MV-4-11 (cell line): ENCODE measurements around the gene SOBP.

ENCODE experiments used
- DNase-seq: peaks from one replicate; lab custom pipeline; 2025; lab: John Stamatoyannopoulos, UW

The SOBP gene

GRCh38 chr6:107587451-107587850 is 97.5 kb downstream of the SOBP start:
- no peak for DNase-seq

DNA sequence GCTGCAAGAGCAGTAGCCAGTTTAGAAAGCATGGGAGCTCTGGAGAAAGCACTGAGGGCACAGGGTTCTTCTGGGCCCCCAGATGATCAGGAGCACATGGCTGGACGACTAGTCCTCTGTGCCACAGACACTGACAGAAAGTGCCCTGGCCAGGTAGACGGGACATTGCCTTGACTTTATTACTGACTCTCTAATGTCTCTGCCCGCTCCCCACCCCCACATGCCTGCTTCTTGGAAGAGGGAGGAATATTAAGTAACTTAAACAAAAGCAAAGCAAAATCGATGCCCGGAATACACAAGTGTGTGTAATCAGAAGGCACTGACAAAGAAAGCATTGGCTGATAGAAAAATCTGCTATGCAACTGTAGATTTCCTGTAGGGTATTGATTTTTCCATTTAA is 99.3 kb downstream of the SOBP start:
- no peak for DNase-seq

DNA sequence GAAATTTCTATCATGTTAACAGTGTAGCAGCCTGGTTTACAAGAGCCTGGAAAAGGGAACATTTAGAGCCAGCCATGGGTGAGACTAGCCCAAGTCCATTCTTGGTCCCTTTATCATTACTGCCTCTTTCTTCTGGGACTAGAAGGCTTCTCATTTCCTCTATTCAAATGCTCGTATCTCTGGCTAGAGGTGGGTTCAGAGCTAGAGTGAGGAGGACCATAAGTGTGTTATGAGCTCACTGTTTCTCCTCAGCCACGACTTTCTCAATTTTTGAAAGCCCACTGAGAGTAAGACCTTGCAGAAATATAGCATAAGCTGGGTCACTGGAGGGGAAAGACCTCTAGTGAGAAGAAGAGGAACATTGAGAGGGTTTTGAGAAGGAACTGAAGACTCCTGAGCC is 100.0 kb downstream of the SOBP start:
- DNase-seq: no peak

DNA sequence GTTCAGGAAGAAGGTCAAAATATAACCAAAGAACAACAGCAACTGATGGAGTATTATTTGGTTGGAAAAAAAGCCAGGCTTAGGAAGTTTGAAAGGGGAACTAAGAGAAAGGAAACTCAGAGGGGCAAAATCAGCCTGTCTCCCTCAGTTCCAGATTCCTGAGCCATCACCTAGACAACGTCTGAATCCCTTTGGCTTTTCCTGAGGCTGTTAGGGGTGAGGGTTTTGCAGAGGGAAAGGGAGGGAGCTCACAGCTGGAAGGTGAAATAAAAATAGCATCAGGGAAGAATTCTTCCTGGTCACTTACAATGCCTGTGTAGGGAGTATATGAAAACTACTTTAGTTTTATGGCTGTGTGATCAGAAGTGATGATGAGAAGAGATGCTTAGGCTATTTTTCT is 100.5 kb downstream of the SOBP start:
- DNase-seq: no peak

DNA sequence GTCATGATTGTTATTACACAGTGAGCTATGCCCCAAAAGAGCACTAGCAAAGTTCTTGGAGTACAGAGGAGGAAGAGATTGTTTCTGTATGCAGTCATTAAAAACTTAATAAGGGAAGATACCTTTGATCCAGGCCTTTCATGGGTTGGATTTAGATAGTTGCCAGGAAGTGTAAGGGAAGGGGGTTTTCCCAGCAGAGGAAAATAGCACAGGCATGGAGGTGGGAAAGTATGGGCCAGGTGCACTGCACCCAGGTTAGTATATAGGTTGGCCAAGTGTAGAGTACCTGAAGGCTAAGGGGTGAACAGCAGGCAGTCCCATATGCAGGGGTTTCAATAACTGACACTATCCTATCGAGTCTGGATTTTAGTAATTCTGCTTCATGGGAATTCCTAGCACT is 101.4 kb downstream of the SOBP start:
- no peak for DNase-seq

- no peak for DNase-seq
Observed at GRCh38 chr6:107592806-107593205, 102.9 kb downstream of the SOBP start.

- DNase-seq: no peak
Observed at GRCh38 chr6:107594736-107595135, 104.8 kb downstream of the SOBP start.

- DNase-seq: no peak
Observed at GRCh38 chr6:107598091-107598490, 108.2 kb downstream of the SOBP start.

DNA sequence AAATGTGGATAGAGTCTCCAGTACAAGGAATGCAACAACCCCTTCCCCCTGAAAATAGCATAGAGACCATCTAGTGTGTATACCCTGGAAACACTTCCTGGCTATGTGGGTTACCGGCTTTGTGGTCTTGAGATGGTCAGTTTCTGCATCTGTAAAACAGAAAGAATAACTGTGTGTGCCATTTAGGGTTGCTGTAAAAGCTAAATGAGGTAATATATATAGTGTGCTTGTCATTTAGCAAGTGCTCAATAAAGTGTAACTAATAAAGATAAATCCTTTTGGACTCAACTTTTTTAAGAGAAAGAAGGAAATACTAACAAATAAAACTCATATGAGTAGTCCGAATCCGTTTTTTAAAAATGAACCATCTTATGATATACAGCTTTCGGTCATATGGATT is 109.1 kb downstream of the SOBP start:
- no peak for DNase-seq

DNA sequence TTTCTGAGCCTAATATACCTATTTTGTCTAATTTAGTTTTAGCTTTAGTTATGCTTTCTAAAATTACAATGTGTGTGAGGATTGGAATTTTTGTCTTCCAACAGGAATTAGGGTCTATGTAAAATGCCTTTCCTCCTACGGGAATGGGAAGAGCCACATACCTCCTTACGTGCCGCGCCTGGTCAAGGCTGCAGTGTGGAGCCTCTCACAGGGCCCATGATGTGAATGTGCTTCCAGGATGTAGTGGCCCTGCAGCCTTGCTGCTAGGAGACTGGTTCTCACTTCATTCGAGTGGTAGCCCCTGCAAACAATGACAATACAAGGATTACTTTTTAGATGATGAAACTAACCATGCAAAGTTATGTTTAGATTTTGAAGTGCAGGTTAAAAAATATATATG is 110.2 kb downstream of the SOBP start:
- no peak for DNase-seq

- no peak for DNase-seq
Observed at GRCh38 chr6:107600936-107601335, 111.0 kb downstream of the SOBP start.

DNA sequence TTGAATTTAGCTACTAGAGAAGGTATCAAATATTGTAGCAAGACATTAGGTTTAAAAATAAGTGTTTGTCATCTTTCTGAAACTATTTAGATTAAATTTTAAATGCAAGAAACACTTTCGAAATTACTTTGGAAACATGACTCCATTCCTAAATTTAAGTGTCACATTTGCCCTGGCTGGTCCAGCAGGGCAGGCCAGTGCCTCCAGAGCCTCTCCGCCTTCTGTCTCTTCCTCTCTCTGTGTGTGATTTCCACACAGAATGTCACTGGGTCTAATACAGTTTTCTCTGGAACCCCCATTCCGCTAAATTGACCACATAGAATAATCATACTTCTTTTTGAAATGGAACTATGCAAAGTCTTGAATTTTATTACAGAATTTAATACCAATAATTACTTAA is 111.5 kb downstream of the SOBP start:
- DNase-seq: no peak

DNA sequence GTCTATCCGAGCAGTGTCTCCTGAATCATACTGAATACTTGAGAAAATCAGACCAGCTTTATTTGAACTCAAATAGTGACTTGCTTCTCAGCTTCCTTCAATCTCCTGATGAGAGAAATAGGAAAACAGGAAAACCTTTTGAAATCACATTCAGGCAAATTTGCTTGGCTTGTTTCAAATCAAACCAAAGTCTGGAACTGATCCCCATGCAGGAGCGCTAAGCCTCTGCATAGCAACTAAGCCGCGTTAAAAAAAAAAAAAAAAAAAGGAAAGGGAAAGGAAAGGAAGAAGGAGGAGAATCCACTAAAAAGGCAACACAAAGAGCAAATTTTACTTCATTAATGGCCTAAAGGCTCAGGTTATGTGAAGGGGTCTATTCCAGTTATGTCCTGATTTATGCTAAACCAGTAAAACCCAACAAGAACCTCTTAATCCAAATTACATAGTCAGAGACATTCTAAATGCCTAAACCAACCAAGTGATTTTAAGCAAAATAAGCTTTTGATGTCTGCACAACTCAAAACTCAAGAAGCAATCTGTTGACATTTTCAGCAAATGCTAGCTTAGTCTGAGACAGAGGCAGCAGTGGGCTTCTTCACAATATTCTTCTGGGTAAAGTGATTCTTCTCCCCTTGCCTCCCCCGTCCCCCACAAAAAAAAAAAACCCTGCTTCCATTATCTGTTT is 112.5 kb downstream of the SOBP start:
- DNase-seq: no peak

DNA sequence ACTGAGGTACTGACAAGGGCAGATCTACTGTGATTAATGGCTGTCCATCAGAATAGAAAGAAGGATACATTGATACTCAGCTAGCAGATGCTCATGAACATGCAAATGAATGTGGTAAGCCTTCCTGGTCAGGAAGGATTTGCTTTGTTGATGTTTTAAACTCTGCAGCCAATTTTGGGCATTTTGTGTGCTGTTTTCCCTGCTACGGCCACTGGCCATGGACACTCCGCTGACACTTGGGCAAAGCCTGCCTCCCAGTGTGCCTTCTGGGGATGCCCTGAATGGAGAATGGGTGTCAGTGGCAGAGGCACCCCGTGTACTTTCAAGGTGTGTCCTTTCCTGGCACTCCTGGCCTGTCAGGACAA is 113.1 kb downstream of the SOBP start:
- DNase-seq: no peak

DNA sequence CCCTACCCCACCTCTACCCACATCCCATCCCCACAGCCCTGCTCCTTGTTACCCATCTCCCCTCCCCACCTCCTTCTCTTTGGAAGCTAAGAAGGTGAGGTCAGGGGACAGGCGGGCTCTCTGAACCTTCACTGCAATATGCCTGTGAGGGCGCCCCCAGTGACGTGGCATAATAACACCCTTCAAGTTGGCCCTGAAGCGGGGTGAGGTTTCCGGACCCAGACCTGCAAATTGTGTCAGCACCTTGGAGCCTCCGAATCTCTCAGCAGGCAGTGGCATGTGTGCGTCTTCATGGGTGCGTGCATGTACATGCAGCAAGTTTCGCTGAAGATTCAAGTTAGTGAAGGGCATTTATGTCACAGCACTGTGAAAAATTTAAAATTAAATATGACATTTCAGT is 114.6 kb downstream of the SOBP start:
- DNase-seq: no peak

DNA sequence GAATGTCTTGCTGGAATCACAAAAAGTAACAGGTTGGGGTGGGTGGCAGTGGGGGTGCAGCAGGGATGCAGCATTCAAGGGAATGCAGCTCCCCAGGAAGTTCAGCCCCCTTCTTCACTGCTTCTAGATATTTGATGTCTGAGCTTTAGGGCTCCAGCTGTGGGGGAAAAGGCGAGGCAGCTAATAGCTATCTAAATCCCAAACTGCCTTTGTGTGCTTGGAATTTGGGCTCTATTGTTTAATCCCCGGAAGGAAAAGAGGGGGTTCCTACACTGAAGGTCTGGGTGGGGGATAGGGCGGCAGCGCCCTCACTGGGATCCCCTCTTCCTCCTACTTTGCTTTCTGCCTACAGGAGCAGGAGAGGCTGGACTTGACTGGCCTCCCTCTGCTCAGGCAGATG is 116.5 kb downstream of the SOBP start:
- no peak for DNase-seq

DNA sequence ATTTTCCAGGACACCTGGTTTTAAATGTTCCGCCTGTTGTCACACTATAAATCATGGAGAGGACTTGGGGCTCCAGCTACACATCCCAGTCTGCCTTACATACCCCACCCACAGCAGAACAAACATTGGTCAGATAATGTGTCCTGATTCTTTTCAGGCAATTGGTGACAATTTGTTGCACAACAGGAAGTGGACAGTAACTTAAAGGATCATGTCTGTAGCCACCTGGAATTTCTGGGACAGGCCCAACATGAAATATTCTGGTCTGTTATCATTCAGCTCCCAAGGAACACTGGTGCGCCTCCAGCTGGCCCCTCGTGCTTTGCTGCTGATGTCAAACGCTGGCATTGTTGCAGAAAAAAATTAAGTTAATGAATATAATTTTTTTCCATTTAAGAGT is 117.2 kb downstream of the SOBP start:
- DNase-seq: no peak

GRCh38 chr6:107611094-107611810 is 121.3 kb downstream of the SOBP start:
- no peak for DNase-seq

GRCh38 chr6:107612762-107613415 is 123.0 kb downstream of the SOBP start:
- no peak for DNase-seq

DNA sequence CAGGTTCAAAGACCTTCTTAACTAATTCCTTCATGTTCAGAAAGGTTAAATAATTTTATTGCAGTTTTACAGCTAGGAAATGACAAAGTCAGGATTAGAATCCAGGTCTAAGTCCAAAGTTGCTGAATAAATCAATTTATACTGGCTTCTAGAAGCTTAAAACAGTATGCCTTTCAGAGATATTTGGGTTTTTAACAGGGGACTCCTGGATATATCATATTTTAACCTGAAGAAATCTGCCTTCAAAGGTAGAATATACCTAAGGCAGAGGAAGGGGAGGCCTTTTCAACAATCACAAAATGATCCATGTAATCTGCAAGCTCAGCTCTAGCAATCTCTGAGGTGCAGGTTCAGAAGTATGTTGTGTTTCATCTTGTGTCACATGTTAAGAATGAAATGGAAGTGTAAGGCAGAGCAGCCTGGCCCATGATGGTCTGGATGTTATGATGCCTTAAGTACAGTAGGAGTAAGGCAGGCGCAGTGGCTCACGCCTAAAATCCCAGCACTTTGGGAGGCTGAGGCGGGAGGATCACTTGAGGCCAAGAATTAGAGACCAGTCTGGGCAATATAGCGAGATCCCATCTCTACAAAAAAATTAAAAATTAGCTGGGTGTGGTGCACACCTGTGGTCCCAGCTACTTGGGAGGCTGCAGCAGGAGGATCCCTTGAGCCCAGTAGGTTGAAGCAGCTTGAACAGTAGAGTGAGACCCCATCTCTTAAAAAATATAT is 123.9 kb downstream of the SOBP start:
- DNase-seq: no peak

- no peak for DNase-seq
Observed at GRCh38 chr6:107614828-107615227, 124.9 kb downstream of the SOBP start.

DNA sequence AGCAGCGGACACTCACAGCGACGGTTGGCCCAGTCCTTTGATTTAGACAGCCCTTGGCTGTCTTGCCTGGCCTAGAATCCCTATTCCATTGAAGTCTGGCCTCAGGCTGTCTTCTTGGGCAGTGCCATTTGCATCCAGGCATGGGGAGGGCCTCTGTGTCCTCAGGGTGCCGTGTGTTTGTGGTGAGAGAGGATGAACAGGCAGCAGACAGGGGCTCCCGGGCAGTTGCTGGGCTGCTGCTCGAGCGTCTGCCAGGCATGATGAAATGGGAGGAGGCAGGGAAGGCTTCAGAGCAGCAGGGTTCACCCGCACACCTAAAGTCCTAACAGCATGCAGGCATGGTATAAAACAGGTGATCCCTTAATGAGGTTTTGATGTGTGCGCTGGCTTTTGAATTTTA is 126.9 kb downstream of the SOBP start:
- DNase-seq: no peak
